ENCODE results near the gene TBC1D17.

The TBC1D17 gene

DNA sequence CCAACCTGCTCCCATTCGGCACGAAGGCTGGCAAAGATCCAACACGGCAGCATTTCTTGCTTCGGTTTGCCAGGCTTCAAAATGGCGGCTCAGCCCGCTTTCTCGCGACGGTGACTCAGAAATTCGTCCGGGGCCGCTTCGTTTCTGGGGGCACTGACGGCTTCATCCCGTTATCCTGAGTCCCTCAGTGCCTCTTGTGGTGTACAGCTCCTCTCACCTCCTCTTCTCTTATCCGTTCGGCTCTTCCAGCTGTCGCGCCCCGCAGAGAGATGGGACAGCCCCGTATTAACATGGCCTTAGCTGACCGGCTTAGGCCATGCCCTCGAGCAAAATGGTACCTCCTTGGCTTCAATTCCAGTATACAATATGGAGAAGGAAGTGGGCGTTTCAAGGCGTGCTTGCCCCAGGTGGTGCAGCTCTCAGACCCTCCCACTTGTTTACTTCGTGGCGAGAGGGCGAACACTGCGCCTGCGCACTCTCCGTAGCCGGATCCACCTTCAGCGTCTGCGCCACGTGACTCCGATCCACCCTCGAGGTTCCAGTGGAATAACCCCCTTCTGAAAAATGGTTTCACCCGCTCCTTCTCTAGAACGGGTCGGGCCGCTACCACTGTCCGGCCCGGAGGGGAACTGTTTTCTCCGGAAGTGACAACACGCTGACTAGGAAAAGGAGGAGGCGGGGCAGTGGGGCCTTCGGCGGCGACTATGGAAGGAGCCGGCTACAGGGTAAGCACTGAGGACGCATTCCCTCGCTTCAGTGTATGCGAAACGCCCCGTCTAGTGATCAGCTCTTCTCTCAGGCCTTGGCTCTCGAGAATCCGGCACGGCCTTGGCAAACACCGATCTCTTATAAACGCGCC is at the start of gene TBC1D17, which contains the start of gene AKT1S1:
TBC1D17 (plus strand) TSS at position 683 of the 859 bp plus-strand sequence; CDS start at position 705, 22 bp downstream.
AKT1S1 (minus strand) TSS at position 336 of the 859 bp plus-strand sequence. CDS start 4,060 bp downstream, outside the sequence.
- peak; percentile 93 to 95 (median 94) for DNase-seq

DNA sequence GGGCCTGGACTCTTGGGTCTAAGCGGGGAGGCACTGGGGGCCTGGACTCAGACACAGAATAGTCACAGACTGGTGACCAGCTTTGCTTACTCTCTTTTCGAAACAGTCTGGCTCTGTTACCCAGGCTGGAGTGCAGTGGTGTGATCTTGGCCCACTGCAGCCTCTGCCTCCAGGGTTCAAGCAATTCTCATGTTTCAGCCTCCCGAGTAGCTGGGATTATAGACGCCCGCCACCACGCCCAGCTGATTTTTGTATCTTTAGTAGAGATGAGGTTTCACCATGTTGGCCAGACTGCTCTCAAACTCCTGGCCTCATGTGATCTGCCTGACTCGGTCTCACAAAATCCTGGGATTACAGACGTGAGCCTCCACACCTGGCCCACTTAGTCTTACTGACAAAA is 48.3 kb upstream of the TBC1D17 start:
- no peak for DNase-seq

DNA sequence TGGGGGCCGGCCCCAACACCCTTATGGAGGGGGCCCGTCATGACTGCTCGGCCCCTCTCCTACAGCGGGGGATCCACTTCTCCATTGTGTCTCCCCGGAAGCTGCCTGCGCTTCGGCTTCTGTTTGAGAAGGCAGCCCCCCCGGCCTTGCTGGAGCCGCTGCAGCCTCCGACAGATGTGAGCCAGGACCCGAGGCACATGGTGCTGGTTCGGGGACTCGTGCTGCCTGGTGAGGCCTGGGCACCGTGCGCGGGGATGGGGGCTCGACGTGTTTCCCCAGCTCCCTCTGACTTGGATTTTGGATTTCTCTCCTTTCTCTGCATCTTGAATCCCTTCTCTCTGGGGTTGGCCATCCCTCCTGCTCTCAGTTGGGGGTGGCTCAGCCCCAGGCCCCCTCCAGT is 47.8 kb upstream of the TBC1D17 start:
- no peak for DNase-seq

DNA sequence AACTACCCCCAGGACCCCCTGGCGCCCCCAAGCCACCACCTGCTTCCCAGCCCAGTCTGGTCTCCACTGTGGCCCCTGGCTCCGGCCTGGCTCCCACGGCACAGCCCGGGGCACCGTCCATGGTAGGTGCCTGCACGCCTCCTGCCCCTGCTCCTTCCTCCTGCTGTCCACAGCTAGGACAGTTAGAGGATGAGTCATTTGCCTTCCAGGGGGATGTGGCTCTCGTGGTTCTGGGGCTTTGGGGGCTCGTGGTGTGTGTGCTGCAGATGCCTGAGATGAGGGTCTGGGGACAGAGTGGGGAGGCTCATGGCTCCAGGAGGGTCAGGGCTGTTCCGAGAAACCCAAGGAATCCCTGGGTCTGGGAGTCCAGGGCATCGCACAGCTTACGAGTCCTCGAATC is 46.7 kb upstream of the TBC1D17 start:
- DNase-seq = no peak

DNA sequence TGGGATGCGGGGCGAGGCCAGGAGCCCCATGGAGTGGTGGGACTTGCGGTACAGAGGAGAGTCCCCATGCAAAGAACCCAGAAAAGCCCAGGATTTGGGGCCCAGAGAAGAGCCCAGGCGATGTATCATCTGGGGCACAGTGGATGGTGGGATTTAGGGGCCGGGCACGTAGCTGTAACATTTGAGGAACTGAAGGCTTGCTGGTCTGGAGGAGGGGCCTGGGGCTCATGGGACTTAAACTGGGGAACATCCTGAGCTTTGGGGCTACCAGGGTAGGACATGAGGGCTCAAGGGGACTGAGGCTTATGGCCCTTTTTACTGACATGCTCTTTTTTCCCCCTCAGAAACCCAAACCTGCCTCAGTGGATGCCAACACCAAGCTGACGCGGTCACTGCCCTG is 45.9 kb upstream of the TBC1D17 start:
- no peak for DNase-seq

DNA sequence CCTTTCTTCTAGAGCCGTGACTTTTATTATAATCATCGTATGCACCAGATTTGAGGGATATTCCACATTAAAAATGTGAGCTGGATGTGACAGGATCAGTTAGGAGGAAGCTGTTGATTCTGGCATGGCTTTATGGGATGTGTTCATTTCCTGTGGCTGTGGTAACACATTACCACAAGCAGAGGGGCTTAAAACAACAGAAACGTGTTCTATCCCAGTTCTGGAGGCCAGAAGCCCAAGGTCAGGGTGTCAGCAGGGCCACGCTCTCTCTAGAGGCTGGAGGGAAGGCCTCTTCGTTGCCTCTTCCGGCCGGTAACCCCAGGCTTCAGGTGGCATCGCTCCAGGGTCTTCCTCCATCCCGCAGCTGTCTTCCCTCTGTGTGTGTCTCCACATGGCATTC is 44.9 kb upstream of the TBC1D17 start:
- DNase-seq = no peak

DNA sequence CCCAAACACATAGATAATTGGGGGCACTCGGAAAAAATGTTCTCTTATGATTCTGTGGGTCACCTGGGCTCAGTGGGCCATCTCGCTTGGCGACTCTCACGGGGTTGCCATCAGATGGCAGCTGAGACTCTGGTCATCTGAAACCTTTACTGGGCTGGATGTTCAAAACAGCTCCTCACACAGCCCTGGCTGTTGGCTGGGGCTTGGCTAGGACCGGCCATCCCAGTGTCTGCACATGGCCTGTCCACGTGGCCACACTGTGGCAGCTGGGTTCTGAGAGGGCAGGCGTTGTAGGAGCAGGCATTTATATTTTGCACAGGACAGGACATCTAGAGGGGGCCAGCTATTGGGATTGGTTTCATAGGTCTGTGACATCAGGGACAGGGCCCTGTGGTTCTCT is 43.9 kb upstream of the TBC1D17 start:
- DNase-seq = no peak

DNA sequence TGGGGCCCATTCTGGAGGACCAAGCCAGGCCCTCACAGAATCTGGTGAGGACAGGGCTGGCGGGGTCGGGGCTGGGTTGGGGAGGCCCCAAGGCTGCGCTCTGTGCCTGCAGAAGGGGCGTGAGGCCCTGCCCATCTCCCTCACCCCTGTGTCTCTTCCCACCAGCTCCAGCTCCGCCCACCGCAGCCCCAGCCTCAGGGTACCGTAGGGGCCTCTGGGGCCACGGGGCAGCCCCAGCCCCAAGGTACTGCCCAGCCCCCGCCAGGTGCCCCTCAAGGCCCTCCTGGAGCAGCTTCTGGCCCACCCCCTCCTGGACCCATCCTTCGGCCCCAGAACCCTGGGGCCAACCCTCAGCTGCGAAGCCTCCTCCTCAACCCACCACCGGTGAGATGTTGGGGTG is 41.9 kb upstream of the TBC1D17 start:
- DNase-seq = no peak

DNA sequence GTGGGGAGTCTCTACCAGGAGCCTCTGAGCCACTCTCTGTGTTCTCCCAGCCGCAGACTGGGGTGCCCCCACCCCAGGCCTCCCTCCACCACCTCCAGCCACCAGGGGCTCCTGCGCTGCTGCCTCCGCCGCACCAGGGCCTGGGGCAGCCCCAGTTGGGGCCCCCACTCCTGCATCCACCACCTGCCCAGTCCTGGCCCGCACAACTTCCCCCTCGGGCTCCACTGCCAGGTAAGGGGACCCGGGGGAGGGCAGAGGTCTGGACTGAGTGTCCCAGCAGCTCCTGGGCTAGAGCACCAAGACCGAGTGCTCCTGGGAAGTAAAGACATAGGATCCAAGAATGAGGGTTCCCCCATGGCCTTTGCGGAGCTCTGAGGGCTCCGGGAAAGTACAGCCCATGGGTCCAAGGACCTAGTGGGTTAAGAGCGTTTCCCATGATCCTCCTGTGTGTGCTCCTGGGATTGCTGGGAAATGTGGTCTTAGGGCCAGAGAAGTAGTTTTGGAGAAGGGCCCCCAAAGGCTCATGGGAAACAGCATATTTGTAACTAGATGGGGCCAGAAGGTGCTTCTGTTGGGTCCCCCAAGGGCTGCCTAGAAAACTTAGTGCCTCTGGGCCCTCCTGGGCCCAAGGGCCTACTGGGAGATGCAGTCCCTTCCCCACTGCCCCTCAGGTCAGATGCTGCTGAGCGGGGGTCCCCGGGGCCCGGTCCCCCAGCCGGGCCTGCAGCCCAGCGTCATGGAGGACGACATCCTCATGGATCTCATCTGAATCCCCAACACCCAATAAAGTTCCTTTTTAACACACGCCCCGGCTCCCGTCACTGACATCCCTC is 41.1 kb upstream of the TBC1D17 start:
- no peak for DNase-seq

DNA sequence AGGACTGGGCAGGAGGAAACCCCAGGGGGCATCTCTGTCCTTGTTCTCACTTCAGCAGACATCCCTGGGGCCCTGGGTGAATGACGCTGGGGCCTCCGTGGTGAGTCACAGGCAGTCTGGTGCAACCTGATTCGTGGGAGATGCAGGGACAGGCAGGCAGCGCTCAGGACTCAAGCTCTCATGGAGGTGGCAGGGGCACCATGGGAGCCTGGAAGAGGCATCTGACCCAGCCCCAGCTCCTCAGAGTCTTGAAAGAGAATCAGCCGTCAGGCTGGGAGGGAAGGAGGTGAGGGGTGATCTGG is 40.5 kb upstream of the TBC1D17 start:
- DNase-seq = no peak

DNA sequence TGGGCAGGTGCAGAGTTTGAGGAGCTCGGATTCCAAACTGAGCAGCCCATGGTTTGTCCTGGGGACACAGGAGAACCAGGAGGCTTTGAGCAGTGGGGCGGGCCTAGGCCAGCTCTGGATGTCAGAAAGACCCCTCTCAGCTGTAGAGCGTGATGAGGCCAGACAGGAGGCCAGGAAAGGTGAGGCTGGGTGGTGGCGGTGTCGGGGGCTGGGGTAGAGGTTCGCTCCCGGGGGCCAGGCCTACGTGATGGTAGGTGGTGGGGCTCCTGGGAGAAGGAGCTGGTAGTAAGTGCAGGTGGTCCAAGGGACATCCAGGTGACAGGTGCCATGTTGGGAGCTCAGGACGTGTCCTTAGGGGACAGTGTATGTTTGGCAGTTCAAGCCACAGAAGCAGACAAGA is 40.1 kb upstream of the TBC1D17 start:
- no peak for DNase-seq

DNA sequence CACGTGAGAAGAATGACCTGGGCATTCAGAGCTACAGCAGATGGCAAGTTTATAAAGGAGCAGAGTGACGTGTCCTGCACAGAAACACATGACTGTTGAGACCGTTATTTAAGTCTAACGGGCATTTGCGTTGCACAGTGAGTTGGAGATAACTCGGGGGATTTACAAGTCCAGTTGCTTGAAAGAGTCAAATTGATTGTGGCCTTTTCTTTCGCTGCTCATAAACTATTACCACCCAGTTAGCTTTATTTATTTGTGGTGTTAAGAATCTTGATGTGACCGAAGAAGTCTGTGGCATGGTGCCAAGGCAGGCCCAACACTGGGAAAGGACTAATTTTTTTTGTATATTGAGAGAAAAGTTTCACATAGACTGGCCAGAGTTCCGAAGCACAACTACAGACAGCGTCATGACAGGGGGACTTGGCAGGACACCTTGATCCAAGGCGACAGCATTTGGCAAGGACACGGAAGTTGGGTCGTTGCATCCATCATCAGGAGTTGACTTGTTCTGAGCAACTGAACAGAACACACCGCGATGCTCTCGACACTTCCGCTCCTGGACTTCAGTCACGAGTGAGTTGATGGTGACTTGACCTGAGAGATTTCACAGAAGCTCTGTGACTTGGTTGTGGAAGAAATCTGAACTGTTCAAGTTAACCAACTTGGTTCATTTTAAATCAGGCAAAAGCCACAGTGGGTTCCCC is 38.5 kb upstream of the TBC1D17 start:
- no peak for DNase-seq

DNA sequence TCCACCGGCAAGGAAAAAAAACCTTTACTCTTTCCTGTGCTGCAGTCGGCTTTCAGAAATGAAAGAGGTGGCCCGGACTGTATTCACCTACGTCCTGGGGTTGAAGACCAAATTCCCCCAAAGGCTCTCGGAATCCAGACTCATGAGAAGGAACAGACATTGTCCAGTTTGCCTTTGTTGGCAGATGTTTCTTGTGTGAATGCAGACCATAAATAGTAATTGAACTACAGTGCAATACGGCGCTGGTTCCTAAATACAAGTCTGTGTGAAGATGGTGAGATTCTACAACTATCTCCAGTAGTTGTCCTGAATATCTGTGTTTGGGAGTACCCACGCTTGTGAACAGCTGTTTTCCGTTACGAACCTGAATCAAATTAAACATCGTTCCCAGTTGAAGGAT is 37.8 kb upstream of the TBC1D17 start:
- DNase-seq = no peak

DNA sequence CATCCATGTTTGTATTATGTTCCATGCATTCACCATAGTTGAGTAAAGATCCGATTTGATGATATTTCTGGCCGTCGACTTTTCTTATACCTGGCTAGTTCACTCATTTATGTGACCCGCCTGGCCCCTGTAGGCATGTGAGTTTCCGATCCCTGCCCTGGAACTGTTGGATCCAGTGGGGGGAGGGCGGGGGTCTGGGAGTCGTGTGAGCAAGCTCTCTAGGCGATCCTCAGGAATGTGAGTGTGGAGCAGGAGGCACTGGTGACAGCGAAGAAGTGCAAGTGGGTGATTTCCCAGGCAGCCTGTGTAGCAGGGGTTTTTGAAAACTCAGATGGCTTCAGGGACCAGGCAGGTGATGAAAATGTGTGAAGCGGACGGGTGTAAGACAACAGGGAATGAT is 37.2 kb upstream of the TBC1D17 start:
- DNase-seq = no peak

DNA sequence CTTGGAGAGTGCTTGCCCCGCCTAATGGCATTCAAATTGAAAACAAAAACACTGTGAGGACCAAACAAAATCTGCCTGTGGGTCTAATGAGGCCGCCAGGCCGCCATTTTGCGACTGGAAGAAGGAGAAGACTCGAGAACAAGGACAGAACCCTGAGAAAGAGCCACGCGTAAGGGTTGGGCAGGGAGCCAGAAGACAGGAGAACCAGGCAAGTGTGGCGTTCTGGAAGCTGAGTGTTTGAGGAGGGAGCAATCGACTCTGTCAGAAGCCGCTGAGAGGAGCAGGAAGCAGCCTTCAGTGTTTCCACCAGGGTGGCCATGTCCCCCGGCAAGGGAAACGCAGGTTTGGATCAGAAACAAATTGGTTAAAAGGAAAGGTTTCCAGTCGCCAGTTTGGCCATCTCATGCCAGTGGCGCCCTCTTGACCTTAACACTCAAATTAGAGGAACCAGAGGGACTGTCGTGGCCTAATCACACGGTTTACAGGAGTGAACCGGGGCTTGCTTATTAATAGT is 36.7 kb upstream of the TBC1D17 start:
- DNase-seq = no peak

DNA sequence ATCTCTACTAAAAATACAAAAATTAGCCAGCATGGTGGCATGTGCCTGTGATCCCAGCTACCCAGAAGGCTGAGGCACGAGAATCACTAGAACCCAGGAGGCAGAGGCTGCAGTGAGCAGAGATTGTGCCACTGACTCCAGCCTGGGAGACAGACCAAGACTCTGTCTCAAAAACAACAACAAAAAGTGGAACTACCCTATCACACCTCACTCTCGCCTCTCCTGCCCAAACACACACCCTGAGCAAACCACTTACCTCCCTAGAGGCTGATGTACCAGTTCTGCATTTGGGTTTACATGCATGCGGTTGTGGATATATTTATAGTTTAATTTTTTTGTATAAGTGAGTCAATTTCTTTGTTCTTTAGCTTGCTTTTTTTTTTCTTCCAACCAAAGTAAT is 34.2 kb upstream of the TBC1D17 start:
- no peak for DNase-seq

DNA sequence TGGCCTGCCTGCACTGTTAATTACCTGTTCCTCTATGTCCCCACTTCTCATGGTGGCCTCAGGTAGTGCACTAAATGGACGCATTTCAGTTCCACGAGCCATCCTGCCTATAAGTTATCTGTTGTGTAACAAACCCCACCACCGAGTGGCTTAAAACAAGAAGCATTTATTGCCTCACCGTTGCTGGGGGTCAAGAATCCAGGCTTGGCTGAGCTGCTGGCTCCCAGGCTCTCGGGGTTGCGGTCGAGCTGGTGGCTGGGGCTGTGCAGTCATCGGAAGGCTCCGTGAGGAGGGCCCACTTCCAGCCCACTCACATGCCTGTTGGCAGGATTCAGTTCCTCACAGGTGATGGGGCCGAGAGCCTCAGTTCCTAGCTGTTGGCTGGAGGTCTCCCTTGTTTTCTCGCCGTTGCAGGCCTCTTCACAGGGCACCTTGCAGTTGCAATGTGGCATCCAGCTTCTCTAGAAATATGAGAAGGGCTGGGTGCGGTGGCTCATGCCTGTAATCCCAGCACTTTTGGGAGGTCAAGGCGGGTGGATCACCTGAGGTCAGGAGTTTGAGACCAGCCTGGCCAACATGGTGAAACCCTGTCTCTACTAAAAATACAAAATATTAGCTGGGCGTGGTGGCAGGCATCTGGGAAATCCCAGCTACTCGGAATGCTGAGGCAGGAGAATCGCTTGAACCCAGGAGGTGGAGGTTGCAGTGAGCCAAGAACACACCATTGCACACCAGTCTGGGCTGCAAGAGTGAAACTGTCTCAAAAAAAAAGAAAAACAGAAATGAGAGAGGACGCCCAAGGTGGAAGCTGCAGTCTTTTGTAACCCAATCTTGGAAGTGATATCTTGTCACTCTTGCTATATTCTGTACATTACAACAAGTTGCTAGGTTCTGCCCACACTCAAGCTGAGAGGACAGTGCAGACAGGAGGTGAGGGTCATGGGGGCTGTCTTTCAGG is 33.1 kb upstream of the TBC1D17 start:
- no peak for DNase-seq

DNA sequence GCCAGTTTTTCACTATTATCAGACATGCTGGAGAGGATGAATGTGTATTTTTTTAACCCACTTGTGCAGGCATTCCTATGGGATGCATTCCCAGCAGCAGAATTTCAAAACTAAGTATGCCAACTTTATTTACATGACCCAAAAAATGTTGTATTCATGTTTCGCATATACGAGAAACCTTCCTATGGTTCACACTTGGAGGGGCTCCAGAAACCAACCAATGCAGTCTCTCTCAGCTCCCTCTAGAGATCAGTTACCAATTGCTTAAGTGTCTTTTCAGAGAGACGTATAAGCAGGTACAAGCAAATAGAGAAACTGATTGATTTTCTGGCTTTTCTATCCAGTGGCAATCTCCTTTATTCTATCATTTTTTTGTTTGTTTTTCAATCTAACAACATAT is 32.1 kb upstream of the TBC1D17 start:
- DNase-seq = no peak

DNA sequence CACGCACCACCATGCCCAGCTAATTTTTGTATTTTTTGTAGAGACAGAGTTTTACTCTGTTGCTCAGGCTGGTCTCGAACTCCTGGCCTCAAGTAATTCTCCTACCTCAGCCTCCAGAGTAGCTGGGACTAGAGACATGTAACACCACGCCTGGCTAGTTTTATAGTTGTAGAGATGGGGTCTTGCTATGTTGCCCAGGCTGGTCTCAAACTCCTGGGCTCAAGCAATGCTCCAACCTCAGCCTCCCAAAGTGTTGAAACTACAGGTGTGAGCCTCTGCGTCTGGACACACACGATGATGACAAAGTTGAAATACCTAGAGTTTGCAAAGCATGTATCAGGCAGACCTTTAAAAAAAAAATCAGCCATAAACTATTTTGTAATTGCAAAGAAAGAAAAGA is 31.1 kb upstream of the TBC1D17 start:
- no peak for DNase-seq

DNA sequence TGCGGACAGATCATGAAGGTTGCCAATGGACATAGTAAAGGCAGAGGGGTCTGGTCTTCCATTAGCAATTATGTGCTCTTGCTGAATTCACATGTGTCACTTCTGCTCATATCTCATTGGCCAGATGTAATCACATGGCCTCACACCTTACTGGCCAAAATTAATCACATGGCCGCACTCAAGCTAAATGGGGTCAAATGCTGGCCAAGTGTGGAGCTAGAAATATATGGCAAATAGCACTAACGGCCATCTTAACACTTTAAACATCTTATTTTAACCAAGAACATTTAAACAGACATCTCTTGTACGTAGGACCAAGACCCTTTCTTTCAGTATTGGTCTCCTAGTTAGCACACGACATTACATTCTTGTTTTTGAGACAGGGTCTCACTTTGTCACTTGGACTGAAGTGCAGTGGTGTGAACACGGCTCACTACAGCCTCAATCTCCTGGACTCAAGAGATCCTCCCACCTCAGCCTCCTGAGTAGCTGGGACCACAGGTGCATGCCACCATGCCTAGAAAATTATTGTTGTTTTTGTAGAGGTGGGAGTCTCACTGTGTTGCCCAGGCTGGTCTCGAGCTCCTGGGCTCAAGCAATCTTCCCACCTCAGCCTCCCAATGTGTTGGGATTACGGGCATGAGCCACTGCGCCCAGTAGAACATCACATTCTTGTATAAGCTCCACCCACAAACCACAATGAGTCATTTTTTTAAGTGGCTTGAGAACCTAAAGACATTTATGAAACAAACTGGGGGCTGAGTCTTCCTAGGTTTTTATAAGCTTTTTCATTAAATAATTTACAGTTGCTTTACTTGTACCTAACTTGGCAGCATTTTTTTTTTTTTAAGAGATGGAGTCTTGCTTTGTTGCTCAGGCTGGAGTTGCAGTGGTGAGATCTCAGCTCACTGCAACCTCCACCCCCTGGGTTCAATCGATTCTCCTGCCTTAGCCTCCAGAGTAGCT is 29.5 kb upstream of the TBC1D17 start:
- DNase-seq = no peak

DNA sequence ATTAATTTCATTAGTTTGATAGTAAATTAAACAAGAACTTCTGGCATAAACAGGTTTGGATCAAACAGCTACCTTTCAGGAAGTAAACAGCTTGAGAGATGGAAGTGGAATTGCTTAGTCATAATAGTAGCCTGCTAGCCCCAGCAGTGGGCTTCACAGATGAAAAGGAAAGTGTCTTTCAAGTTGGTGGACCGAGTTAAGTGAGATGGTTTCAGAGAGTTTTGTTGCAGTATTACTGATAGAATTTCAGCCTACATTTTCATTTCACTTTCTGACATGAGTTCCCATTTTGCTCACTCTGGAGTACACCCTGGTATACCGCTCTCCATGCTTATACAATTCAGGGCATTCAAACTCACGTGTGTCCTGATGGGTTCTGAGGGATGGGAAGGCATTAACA is 28.6 kb upstream of the TBC1D17 start:
- no peak for DNase-seq

Measured in activated CD4-positive, CD25-positive, alpha-beta regulatory T cell (primary cell).